Measurements from ENCODE around the gene PSME4.

PSME4 gene

GRCh38 chr2:53905396-53905795 is 65.4 kb downstream of the PSME4 start:
- H3K9me3 Mint-ChIP-seq: no peaks in the 10 kb centered on the region
- no peak overlapping the region for H3K4me3 Mint-ChIP-seq
- H3K27me3 Mint-ChIP-seq (ENCODE audit: low read depth): no peaks in the 10 kb centered on the region
- H3K27ac Mint-ChIP-seq: no peak overlapping the region
- H3K36me3 Mint-ChIP-seq (ENCODE audit: low read depth): peaks cover 69% of the 10 kb centered on the region
- H3K4me1 Mint-ChIP-seq: no peaks in the 10 kb centered on the region
- no peak for TF ChIP-seq CTCF (IDR thresholded peaks at IDR 0.05; ENCODE audit: unreplicated experiment in 3 of 3)

GRCh38 chr2:53903011-53903410 is 67.8 kb downstream of the PSME4 start:
- H3K9me3 Mint-ChIP-seq: no peaks in the 10 kb centered on the region
- H3K4me1 Mint-ChIP-seq: no peaks in the 10 kb centered on the region
- no peak for TF ChIP-seq CTCF (IDR thresholded peaks at IDR 0.05; ENCODE audit: unreplicated experiment in 3 of 3)

GRCh38 chr2:53901192-53901591 is 69.6 kb downstream of the PSME4 start:
- no peak for TF ChIP-seq CTCF (IDR thresholded peaks at IDR 0.05; ENCODE audit: unreplicated experiment in 3 of 3)
- H3K4me3 Mint-ChIP-seq: no peak overlapping the region
- peaks cover 68% of the 10 kb centered on the region for H3K36me3 Mint-ChIP-seq (ENCODE audit: low read depth)
- no peaks in the 10 kb centered on the region for H3K9me3 Mint-ChIP-seq
- no peaks in the 10 kb centered on the region for H3K27me3 Mint-ChIP-seq (ENCODE audit: low read depth)
- H3K4me1 Mint-ChIP-seq: no peaks in the 10 kb centered on the region
- no peak overlapping the region for H3K27ac Mint-ChIP-seq

More at GRCh38 chr2:53903011-53903410, 67.8 kb downstream of the PSME4 start:
- H3K36me3 Mint-ChIP-seq (ENCODE audit: low read depth): peaks cover 70% of the 10 kb centered on the region
- H3K4me3 Mint-ChIP-seq: no peak overlapping the region
- no peaks in the 10 kb centered on the region for H3K27me3 Mint-ChIP-seq (ENCODE audit: low read depth)
- no peak overlapping the region for H3K27ac Mint-ChIP-seq

GRCh38 chr2:53896864-53897263 is 73.9 kb downstream of the PSME4 start:
- Mint-ChIP-seq H3K4me1 (no peaks in the 10 kb centered on the region), H3K36me3 (ENCODE audit: low read depth) (peaks cover 82% of the 10 kb centered on the region), H3K27ac (no peak overlapping the region), H3K4me3 (no peak overlapping the region), H3K9me3 (no peaks in the 10 kb centered on the region), H3K27me3 (ENCODE audit: low read depth) (no peaks in the 10 kb centered on the region)
- TF ChIP-seq CTCF (IDR thresholded peaks at IDR 0.05; ENCODE audit: unreplicated experiment in 3 of 3): no peak

DNA sequence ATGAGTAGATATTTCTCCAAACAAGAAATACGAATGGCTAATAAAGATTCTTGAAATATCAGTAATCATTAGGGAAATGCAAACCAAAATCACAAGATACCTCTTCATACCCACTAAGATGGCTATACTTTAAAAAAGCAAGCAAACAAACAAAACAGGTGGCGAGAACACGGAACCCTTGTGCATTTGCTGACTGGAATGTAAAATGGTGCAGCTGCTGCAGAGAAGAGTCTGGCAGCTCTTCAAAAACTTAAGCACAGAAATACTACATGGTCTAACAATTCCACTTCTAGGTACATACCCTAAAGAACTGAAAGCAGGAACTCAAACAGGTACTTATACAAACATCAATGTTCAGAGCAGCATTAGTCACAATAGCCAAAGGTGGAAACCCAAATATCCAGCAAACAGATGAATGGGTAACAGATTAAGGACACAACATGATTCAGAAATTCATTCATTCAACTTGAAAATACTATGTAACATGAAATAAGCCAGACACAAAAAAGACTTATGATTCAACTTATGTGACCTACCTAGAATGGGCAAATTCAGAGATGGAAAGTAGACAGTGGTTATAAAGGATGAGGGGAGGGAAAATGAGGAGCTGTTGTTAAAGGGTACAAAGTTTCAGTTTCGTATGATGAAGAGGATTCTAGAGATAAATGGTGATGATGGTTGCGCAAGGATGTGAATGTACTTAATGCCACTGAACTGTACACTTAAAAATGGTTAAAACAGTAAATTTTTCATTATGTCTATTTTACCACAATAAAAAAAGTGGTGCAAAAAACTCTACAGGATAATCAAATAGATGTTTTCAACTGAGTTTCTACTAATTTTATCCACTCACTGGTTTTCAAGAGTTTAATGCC is 84.2 kb downstream of the PSME4 start:
- no peak for TF ChIP-seq CTCF (IDR thresholded peaks at IDR 0.05; ENCODE audit: unreplicated experiment in 3 of 3)
- Mint-ChIP-seq H3K4me1 (peaks cover 6% of the 10 kb centered on the region), H3K27ac (peak overlapping the region in 1 of 3 experiments; percentile 8), H3K4me3 (no peak overlapping the region), H3K9me3 (no peaks in the 10 kb centered on the region), H3K36me3 (ENCODE audit: low read depth) (peaks cover 85% of the 10 kb centered on the region), H3K27me3 (ENCODE audit: low read depth) (no peaks in the 10 kb centered on the region)

DNA sequence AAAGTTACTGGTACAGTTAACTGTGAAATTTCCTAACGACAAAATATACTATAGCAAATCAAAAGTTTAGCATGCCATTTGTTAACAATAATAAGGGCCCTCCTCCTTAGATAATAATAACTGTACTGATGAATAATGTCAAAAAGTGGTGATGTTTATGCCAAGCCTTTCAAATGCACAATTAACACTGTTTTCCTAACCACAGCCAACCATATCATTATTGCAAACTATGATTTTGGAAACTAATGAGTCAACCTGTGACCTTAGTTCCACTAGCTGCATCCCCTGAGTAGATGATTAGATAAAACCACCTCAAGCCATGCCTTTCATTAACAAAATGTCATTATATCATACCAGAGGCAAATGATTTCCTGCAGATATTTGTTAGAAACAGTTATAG is 85.9 kb downstream of the PSME4 start:
- no peaks in the 10 kb centered on the region for H3K9me3 Mint-ChIP-seq

More for the DNA sequence above, 85.9 kb downstream of the PSME4 start:
- peaks cover 84% of the 10 kb centered on the region for H3K36me3 Mint-ChIP-seq (ENCODE audit: low read depth)
- no peak overlapping the region for H3K27ac Mint-ChIP-seq
- no peaks in the 10 kb centered on the region for H3K27me3 Mint-ChIP-seq (ENCODE audit: low read depth)
- no peak for TF ChIP-seq CTCF (IDR thresholded peaks at IDR 0.05; ENCODE audit: unreplicated experiment in 3 of 3)
- H3K4me1 Mint-ChIP-seq: peaks cover 6% of the 10 kb centered on the region
- H3K4me3 Mint-ChIP-seq: no peak overlapping the region
